ENCODE measurements around the gene OR7C1.
A peak's percentile ranks its signal among the peaks of the same experiment; 100 is the strongest.
"Not testable (repeated sequence)": the region's sequence is repeated elsewhere in the genome, so short reads cannot be mapped to it uniquely, and the experiment has no call there.

Gene OR7C1

DNA sequence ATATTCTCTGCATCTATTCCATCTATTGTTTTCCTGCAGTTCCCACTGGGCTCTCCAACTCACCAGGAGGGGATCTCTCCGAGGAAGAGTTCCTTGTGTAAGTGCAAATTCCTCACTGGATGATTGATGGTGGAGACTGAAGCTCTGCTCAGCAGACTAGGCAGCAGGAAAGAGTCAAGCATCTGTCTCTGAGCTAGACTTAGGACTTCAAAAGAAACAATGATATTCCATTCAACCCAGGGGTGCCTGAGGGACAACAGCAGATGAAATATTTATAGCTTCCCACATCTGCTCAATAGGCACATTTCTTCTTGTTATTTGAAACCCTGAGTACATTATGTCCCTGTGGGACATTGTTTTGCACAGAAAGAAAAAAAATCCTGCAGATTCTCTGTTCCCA lies at the start of gene OR7C1, which contains the start of gene OR7A5:
OR7C1 (minus strand) TSS at position 175 of the 400 bp plus-strand sequence. CDS start 35,049 bp downstream, outside the sequence.
OR7A5 (minus strand) TSS at position 175 of the 400 bp plus-strand sequence. CDS start 6,944 bp downstream, outside the sequence.
- no peak for DNase-seq

- DNase-seq, result no peak
Measured at GRCh38 chr19:14871619-14872230, 36.7 kb upstream of the OR7C1 start.

DNA sequence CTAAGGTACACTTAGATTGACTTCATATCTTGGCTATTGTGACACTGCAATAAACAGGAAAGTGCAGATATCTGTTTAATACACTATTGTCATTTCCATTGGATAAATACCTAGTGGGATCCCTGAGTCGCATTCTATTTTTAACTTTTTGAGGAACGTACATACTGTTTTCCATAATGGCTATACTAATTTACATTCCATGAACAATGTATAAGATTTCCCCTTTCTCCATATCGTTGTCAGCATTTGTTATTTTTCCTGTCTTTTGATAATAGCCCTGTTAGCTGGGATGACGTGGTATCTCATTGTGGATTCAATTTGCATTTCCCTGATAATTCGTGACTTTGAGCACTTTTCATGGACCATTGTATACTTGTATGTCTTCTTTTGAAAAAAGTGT lies 33.5 kb upstream of the OR7C1 start:
- no peak for DNase-seq

- DNase-seq, result no peak
Measured at GRCh38 chr19:14848822-14849221, 13.8 kb upstream of the OR7C1 start, which contains the start of gene OR7A10. Gene OR7A10, minus strand, starts transcription at chr19:14848922. Its CDS starts 7,045 bp downstream, at chr19:14841877.

GRCh38 chr19:14843578-14843977 lies 8.6 kb upstream of the OR7C1 start:
- no peak for DNase-seq

GRCh38 chr19:14843169-14843568 lies 8.2 kb upstream of the OR7C1 start:
- DNase-seq, result no peak

- DNase-seq, result no peak
Measured at GRCh38 chr19:14840206-14840605, 5.2 kb upstream of the OR7C1 start.

DNA sequence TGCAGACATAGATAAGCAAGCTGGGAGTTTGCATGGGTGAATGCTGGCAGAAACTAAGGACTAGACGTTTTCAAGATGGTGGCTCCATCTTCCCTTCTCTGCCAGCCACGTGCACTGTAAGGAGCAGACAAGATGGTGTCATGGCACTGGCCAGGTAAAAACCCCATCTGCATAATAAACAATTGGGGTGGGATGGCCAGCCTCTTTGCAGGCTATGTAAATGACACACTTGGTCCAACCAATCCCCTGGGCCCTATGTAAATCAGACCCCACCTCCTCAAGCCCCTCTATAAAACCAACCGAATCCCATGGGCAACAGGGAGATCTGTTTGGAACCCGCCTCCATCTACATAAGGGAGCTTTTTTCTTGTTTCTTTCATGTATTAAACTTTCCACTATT lies 2.4 kb upstream of the OR7C1 start:
- DNase-seq, result no peak

DNA sequence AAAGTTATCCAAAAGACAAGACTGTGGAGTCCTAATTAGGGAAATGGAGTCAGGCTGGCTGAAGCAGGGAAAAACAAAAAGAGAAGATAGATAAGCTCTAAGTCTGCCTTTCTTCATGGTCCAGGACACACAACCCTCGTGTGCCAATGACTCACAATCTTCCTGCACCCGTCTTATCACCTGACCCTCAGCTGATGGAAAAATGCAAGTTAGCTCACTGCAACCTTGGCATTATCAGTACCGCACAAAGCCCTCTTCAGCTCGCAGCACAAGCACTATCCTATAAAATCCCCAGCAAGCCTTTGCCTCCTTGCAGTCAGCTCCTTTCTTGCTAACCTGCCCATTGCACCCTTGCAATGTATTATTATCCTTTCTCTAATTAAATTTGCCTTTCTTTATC lies 4.3 kb downstream of the OR7C1 start:
- DNase-seq, result no peak

- DNase-seq, result no peak
Measured at GRCh38 chr19:14826006-14826405, 9.0 kb downstream of the OR7C1 start.

GRCh38 chr19:14821937-14822336 lies 13.0 kb downstream of the OR7C1 start:
- DNase-seq, result no peak

DNA sequence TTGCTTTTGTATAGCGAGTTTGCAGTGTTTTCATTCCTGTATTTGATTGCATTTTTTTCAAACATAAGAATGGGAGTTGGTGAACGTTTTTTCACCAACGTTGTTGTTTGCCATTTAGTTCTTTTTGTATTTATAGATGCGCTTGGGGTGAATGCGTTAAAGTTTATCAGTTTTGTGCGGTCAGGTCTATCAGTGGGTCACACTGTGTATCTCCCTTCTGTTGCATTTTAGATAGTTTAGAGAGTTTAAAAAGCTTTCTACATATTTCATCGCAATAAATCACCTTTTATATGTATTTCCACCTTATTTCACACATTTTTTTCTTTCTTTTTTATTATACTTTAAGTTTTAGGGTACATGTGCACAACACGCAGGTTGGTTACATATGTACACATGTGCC lies 16.4 kb downstream of the OR7C1 start:
- DNase-seq, result no peak

DNA sequence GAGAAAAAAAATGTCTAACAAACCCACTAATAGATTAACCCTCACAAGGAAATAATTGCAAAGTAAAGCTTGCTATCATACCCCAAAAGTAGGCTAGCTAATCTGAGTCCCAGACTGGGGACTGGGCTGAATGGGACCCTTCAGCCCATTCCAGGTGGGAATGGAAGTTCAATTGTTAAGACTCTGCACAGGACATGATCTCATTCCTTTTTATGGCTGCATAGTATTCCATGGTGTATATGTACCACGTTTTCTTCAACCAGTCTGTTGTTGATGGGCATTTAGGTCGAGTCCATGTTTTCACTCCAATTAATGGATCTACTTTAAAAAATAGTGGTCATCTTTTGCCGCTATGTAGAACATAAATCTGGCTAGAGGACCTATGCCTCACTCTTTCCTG lies 17.9 kb downstream of the OR7C1 start:
- DNase-seq, result no peak

GRCh38 chr19:14814982-14815652 lies 19.9 kb downstream of the OR7C1 start:
- no peak for DNase-seq

- no peak for DNase-seq
Measured at GRCh38 chr19:14809272-14810057, 25.5 kb downstream of the OR7C1 start.

- no peak for DNase-seq
Measured at GRCh38 chr19:14804765-14805164, 30.2 kb downstream of the OR7C1 start.

GRCh38 chr19:14798760-14799159 lies 36.2 kb downstream of the OR7C1 start:
- DNase-seq, result no peak

- DNase-seq, result no peak
Measured at GRCh38 chr19:14796021-14796420, 39.0 kb downstream of the OR7C1 start.

GRCh38 chr19:14795078-14795721 lies 39.8 kb downstream of the OR7C1 start:
- DNase-seq, result no peak

DNA sequence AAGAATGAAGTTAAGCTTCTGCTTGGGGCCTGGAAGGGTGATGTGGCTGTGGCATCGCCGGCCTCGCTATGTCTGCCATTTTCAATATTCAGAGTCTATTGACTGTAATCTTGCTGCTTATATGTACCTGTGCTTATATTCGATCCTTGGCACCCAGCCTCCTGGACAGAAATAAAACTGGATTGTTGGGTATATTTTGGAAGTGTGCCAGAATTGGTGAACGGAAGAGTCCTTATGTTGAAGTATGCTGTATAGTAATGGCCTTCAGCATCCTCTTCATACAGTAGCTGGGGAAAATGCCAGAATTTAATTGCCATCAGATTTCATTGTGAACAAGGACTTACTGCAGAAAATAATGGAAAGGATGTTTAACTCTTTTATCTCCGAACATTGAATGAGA lies 42.7 kb downstream of the OR7C1 start:
- not testable (repeated sequence) for DNase-seq

DNA sequence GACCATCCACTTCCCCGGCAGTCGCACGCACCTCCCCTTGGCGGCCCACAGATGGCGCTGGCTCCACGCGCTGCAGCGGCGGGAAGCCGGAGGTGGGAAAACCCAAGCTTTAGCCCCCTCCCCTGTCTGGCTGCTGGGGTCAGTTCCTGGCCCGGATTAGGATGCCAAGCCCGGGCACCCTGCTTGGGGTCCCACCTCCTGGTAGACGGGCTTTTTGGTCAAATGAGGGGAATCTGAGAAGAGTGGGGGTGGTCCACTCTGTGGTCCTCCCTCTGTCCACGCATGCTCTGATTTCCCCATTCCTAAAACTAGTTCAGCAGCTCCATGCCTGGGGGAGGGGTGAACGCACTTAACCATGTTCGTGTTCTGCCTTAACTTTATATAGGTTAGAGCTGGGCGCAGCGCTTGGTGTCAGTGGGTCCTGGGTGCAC lies 48.5 kb downstream of the OR7C1 start:
- peak; percentile 27 for DNase-seq

DNA sequence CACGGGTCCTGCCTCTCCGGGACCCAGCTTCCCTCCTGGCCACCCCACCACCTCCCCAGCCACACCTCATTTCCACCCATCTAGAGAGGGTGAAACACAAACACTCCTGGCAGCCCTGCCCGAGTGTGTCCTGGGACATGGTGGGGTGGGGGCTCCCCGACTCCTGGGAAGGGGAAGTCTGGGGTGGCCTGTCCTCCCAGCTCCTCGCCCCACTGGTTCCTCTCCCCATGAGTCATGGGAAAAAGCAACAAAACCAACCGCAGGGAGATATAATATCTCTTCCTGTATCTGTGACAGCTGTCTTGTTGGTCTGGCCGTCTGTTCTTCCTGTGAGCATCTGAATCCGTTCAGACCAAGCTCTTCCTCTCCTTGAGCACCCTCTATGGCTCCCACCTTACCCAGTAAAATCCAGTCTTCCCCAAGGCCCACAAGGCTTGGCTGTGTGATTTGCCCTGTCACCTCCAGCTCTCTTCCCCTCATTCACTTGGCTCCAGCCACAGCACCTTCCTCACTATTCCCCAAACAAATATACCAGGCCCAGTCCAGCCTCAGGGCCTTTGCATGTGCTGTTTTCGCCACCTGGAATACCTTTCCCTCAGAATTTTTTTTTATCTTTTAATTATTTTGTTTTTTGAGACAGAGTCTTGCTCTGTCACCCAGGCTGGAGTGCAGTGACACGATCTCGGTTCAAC lies 49.7 kb downstream of the OR7C1 start:
- DNase-seq, result peak; percentile 78

GRCh38 chr19:14784730-14785101 lies 50.3 kb downstream of the OR7C1 start:
- DNase-seq, result peak; percentile 78
